Activated naive CD4-positive, alpha-beta T cell (primary cell): ENCODE results near the gene NEK8.
A peak's percentile ranks its signal among the peaks of the same experiment; 100 is the strongest.
"Not testable (repeated sequence)": the region's sequence is repeated elsewhere in the genome, so short reads cannot be mapped to it uniquely, and the experiment has no call there.

Source experiments
- DNase-seq, 4 experiments: peaks; one replicate each; lab custom pipeline; 2025; lab: John Stamatoyannopoulos, UW

Gene NEK8

GRCh38 chr17:28763804-28764266 lies 35.2 kb downstream of the NEK8 start:
- peak in 3 of 4 experiments; percentile 59 to 65 (median 61) for DNase-seq

DNA sequence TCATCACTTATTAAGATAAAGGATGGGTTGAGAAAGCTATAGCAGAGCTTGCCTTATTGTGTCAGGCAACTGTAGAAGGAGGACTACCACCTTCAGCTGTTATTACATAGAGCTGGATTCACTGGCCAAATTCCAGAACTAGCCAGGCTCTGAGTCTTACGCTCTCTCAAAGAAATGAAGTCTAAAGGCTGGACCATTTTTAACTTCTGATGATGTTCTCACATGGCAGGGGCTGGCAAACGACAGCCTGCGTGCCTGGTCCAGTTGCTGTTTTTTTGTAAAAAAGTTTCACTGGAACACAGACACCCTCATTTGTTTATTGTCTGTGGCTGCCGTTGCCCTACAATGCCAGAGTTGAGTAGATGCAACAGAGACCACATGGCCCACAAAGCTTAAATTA lies 36.5 kb downstream of the NEK8 start:
- no peak for DNase-seq

GRCh38 chr17:28773736-28774135 lies 45.1 kb downstream of the NEK8 start:
- no peak for DNase-seq

GRCh38 chr17:28774206-28774605 lies 45.6 kb downstream of the NEK8 start:
- no peak for DNase-seq

- no peak for DNase-seq
Measured at GRCh38 chr17:28777178-28777577, 48.6 kb downstream of the NEK8 start.

- not testable (repeated sequence) for DNase-seq
Measured at GRCh38 chr17:28779601-28780000, 51.0 kb downstream of the NEK8 start.

- no peak for DNase-seq
Measured at GRCh38 chr17:28783161-28783560, 54.6 kb downstream of the NEK8 start.

GRCh38 chr17:28788100-28788499 lies 59.5 kb downstream of the NEK8 start:
- DNase-seq: no peak
